KOPT-K1 (cell line): ENCODE results near the gene PROSER3.
"Not testable (repeated sequence)": the region's sequence is repeated elsewhere in the genome, so short reads cannot be mapped to it uniquely, and the experiment has no call there.

Experiments
- H3K27ac ChIP-seq: fragments of 200-600 bp; sonication (generic); 2 replicates; pipeline ENCODE4 v1.5.1; 2016; ENCODE audit warnings: antibody characterized with exemption, mild to moderate bottlenecking, low read depth, low read length; ENCODE audit not compliant: poor library complexity, severe bottlenecking
- H3K36me3 ChIP-seq: fragments of 200-600 bp; sonication (generic); 2 replicates; pipeline ENCODE4 v1.5.1; 2017; ENCODE audit warnings: antibody characterized with exemption, mild to moderate bottlenecking, low read length, moderate library complexity; ENCODE audit not compliant: insufficient read depth
- H3K9me3 ChIP-seq: fragments of 200-600 bp; sonication (generic); 2 replicates; pipeline ENCODE4 v1.5.1; 2017; ENCODE audit warnings: antibody characterized with exemption, low read length, mild to moderate bottlenecking; ENCODE audit not compliant: insufficient read depth, poor library complexity, severe bottlenecking

The PROSER3 gene

DNA sequence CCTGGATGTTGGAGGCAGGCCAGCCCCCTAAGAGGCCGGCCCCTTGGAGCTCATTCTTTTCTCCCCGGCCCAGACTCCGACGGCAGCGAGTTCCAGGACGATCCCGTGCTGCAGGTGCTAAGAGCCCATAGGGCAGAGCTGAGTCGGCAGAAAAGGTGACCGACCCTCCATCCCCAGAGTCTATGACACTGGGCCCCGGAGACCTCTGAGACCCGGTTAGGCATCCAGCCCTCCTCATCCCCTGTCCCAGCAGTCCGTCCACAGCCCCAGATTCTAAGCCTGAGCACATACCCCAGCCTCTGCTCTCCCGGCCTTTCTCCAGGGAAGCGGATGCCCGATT, 10.1 kb downstream of the PROSER3 start:
- Histone ChIP-seq H3K27ac (no peak overlapping the region), H3K9me3 (no peaks in the 10 kb centered on the region), H3K36me3 (peaks cover 64% of the 10 kb centered on the region; the same call in 1 of the 2 replicates)

DNA sequence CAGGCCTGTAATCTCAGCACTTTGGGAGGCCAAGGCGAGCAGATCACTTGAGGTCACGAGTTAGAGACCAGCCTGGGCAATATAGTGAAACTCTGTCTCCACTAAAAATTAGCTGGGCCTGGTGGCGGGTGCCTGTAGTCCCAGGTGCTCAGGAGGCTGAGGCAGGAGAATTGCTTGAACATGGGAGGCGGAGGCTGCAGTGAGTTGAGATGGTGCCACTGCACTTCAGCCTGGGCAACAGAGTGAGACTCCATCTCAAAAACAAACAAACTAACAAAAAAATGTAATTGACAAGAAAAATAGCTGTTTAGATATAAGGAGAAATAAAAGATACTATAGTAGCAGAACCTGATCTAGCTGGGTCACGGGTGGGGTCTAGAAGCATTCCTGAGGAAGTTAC, 14.4 kb downstream of the PROSER3 start:
- not testable (repeated sequence) for H3K9me3 ChIP-seq, H3K27ac ChIP-seq
- H3K36me3 ChIP-seq, result peaks cover 28% of the 10 kb centered on the region

DNA sequence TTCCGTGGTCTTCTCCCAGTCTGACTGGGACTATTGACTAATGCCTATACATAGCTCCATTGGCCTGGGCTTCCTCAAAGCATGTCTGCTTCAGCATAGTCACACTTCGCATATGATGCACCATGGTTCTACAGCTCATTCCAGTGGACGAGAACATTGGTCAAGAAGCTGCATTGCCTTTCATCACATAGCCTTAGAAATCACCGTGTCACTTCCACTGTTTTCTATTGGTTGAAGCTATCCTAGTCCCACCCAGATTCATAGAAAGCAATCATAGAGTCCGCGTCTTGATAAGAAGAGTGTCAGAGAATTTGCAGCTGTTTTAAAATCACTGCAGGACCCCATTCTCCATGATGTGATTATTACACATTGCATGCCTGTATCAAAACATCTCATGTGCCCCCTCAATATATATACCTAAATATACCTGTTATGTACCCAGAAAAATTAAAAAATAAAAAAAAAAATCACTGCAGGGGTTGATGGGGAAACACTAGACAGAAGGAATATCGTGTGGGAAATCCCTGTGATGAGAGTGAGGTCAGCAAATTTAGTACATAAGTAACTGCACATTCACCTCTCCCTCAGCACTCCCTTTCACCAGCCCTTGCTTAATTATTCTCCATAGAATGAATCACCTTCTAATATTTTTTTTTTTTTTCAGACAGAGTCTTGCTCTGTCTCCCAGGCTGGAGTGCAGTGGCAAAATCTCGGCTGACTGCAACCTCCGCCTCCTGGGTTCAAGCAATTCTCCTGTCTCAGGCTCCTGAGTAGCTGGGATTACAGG, 15.2 kb downstream of the PROSER3 start:
- Histone ChIP-seq H3K36me3 (peaks cover 28% of the 10 kb centered on the region), H3K9me3 (no peaks in the 10 kb centered on the region), H3K27ac (no peak overlapping the region)

DNA sequence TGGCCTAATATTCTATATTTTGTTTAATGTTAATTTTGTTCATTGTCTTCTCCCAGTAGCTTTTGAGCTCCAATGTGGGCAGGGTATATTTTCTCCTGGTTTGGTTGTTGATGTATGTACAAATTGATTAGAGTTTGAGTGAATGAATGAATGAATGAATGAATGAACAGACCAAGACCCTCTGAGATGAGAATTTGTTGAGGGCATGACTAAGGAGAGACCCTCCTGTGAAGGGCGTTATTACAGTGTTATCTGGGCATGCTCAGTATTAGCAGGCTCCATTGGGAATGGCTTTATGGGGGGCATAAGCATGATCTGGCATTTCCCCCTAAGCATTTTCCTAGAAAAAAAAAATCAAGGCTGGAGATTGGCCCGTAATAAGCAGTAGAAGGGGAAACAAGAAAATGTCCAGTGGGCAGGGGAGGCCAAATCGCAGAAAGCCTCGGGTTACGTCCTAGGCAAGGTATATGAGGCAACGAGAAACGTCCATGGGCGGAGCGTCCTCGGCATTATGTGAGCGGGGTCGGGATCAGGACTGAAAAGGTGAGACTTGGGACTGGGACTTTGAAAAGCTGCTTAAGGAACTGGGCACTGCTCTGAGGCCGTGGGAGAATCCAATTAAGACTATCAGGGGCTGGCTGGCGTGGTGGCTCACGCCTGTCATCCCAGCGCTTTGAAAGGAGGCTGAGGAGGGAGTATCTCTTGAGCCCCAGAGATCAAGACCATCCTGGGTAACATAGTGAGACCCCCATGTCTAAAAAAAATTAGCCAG, 16.5 kb downstream of the PROSER3 start:
- Histone ChIP-seq H3K36me3 (peaks cover 28% of the 10 kb centered on the region), H3K9me3 (no peaks in the 10 kb centered on the region), H3K27ac (no peak overlapping the region)

DNA sequence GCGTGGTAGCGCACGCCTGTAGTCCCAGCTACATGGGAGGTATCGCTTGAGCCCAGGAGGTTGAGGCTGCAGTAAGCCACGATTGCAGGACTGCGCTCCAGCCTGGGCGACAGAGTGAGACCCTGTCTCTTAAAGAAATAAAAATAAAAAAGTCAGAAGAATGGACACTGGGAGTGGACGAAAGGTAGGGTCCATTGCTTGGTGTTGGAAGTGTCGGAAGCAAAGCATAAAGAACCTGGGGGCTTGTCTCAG, 17.0 kb downstream of the PROSER3 start:
- H3K36me3 ChIP-seq, result peaks cover 30% of the 10 kb centered on the region
- H3K27ac ChIP-seq, result no peak overlapping the region
- no peaks in the 10 kb centered on the region for H3K9me3 ChIP-seq

DNA sequence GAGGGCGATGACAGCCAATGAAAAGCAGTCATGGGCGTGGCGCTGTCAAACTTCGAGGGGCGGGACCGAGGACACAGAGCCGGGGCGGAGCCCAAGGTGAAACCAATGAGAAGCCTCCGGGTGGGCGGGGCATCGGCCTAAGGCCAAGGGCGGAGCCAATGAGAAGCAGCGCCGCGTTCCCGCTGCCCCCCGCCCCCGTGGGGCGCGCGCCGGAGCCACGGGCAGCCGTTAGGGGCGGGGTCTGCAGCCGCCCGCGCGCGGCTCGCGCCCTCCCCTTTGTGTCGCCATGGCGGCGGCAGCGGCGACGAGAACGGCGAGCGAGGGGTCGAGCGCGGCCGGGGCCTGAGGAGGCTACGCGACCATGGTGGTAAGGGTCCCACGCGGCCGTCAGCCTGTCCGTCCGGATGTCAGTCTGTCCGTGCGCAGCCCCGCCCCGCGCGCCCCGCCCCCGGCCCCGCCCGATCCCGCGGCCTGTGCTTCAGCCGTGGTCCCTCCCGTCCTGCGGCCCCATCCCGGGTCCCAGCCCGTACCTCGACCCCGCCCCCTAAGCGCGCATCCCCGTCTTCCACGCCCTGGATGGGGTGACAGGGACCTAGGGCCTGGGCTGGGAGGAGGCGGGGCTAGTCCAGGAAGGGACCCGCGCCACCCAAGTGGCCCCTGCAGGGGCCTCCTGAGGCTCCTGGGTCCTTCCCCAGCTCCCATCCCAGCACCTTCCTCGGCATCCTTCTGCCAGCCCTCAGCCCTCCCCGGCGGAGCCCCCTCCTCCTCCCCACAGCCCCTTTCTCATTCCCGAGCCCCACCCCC, 17.5 kb downstream of the PROSER3 start, which contains the start of gene ARHGAP33:
TSS of gene ARHGAP33 (plus strand) at position 267 of the 804 bp plus-strand sequence. CDS start at position 362, 95 bp downstream.
- no peaks in the 10 kb centered on the region for H3K9me3 ChIP-seq
- H3K36me3 ChIP-seq, result peaks cover 35% of the 10 kb centered on the region
- H3K27ac ChIP-seq, result peak within 1 kb of the TSS; percentile 73

DNA sequence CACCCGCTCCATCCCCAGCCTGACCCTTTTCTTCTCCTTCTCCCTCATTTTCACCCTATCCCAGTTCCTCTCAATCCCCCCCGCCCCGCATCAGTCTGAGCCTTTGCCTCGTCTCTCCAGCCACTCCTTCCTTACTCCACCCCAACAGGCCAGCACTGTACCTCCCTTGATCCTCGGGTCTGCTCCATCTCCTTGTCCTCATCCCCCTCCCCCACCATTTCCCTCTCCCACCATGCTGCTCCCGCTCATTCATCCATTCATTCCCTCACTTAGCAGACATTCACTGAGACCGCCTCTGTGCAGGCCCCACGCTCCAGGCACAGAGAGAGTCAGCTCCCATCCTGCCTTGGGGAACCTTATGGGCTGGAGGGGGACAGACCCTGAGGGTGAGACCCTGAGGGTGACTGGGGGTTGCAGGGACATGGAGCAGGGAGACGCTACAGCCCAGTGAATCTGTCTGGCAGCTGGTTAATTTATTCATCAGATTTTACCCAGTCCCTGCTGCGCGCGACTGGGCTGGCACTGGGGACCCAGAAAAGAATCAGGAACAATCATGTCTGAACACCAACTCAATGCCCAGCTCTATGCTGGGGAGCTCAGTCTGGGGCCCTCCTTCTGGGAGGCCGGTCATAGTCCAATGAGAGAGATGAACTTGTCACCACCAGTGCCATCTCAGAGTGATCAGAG, 18.3 kb downstream of the PROSER3 start:
- peak overlapping the region; percentile 73 for H3K27ac ChIP-seq
- H3K36me3 ChIP-seq, result peaks cover 43% of the 10 kb centered on the region
- no peaks in the 10 kb centered on the region for H3K9me3 ChIP-seq

DNA sequence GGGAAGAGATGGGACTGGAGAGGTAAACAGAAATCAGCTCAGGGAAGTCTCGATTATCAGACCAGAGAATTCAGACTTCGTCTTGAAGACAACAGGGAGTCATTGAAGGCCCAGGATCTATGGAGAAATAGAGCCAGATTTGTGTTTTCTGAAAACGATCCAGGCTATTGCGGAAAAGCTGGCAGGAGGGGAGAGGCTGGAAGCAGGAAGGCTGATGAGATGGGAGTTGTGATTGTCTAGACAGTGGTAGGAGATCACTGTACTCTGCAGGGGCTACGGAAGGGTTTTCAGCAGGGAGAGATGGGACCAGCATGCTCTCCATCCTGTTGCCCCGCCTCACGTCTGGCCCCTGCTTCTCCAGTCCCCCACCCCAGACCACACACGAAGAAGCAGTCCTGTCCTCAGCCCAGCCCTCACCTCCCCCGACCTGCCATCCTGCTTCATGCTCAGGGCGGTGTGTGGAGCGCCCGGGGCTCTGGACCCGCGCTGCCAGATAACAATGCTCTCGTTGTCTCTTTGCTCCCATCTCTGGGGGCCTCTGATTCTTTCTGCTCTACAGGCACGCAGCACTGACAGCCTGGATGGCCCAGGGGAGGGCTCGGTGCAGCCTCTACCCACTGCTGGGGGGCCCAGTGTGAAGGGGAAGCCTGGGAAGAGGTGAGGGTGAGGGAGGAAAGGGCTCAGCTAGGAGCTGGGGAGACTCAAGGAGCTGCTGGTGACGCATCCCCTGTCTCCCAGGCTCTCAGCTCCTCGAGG, 19.3 kb downstream of the PROSER3 start:
- no peaks in the 10 kb centered on the region for H3K9me3 ChIP-seq
- H3K36me3 ChIP-seq, result peaks cover 53% of the 10 kb centered on the region
- peak overlapping the region; percentile 73 for H3K27ac ChIP-seq

DNA sequence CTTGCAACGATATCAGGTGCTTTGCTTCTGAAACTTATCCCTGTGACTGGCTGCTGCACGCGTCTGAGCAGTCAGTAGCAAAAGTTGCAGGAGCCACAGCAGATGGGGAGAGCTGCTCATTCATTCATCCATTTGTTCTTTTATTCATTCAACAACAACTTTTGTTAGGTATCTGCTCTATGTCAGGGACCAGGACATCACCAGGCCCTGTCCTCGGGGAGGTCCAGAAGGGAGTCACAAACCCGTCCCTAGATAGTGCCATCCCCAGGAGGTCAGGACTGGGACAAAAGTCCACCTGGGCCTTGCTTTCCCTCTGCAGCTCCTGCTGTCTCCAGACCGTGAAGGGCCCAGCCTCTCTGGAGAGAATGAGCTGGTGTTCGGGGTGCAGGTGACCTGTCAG, 20.0 kb downstream of the PROSER3 start:
- Histone ChIP-seq H3K9me3 (no peaks in the 10 kb centered on the region), H3K36me3 (peaks cover 60% of the 10 kb centered on the region), H3K27ac (no peak overlapping the region)

DNA sequence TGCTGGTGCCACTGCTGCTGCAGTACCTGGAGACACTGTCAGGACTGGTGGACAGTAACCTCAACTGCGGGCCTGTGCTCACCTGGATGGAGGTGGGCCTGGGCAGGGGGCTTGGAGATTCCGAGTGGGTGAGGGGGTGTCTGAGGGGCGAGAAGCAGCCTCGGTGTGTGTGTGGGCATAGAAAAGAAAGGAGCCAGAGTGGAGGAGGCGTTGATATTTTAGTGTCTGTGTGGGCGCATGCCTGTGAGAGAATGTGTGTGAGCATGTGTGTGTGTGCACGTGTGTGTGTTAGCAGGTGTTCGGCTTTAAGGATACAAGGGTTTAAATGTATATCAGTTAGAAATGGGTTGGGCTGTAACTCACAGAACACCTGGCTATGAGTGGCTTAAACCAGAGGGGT, 21.1 kb downstream of the PROSER3 start:
- H3K27ac ChIP-seq, result no peak overlapping the region
- H3K9me3 ChIP-seq, result no peaks in the 10 kb centered on the region
- H3K36me3 ChIP-seq, result peaks cover 71% of the 10 kb centered on the region

DNA sequence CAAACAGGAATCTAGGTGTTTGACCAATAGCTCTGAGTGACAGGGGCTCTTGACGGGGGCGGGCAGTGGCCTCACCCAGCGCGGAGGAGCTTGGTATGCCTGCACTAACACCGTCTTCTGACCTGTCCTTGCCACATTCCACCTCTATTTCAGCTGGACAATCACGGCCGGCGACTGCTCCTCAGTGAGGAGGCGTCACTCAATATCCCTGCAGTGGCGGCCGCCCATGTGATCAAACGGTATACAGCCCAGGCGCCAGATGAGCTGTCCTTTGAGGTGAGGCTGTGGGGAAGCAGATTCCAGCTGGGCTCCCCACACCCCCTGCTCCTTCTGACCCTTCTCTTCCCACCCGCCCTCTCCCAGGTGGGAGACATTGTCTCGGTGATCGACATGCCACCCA, 22.1 kb downstream of the PROSER3 start:
- peaks cover 77% of the 10 kb centered on the region for H3K36me3 ChIP-seq
- no peaks in the 10 kb centered on the region for H3K9me3 ChIP-seq

DNA sequence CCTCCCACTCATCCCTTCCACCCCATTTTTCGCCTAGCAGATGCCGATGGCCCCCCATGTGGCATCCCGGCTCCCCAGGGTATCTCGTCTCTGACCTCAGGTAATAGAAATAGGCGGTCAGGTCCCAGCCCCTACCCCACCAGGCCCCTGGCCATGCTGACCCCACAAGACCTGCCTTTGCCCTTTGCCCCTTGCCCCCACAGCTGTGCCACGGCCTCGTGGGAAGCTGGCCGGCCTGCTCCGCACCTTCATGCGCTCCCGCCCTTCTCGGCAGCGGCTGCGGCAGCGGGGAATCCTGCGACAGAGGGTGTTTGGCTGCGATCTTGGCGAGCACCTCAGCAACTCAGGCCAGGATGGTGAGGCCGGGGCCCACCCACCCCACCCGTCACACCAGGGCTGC, 22.7 kb downstream of the PROSER3 start:
- Histone ChIP-seq H3K27ac (no peak overlapping the region), H3K36me3 (peaks cover 84% of the 10 kb centered on the region), H3K9me3 (no peaks in the 10 kb centered on the region)

More for the DNA sequence above, 22.1 kb downstream of the PROSER3 start:
- H3K27ac ChIP-seq, result no peak overlapping the region

DNA sequence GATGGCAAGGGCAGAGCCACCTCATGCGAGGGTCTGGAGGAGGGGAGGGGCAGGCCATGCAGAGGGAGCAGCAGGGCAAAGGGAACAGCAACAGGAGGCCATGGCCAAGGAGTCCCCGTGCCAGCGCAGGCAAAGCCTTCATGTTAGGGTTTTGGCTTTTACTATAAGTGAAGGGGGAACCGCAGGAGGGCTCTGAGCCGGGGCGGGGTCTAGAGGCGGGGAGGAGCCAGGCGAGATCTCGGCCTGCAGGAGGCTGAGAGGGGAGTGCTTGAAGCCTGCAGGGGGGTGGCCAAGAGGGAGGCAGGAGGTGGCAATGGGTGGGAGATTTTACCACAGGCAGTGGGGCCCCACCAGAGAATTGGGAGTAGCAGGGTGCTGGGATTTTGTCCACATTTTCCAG, 23.7 kb downstream of the PROSER3 start:
- Histone ChIP-seq H3K9me3 (no peaks in the 10 kb centered on the region), H3K27ac (no peak overlapping the region), H3K36me3 (peaks cover 93% of the 10 kb centered on the region)

DNA sequence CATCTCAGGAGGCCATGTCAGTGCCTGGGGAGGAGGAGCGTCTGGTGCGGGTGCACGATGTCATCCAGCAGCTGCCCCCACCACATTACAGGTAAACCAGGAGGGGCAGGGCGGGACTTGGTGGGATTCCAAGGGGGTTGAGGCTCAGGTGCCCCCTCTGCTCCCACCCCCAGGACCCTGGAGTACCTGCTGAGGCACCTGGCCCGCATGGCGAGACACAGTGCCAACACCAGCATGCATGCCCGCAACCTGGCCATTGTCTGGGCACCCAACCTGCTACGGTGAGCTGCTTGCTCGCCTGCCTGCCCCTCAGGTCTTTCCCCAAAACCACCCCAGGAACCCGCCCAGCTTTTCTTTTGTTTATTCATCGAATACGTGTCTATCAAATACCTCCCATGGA, 24.6 kb downstream of the PROSER3 start:
- peaks cover 96% of the 10 kb centered on the region for H3K36me3 ChIP-seq
- H3K27ac ChIP-seq, result no peak overlapping the region
- no peaks in the 10 kb centered on the region for H3K9me3 ChIP-seq
